H1 (cell line): ENCODE results near the gene ASB4.

Experiments used
- BRCA1 ChIP-seq: IDR thresholded peaks from 2 replicates; pipeline ENCODE4 v1.6.1; 2012; ENCODE audit warnings: low read depth, low read length, improper control_type of control experiment
- CREB1 ChIP-seq: IDR thresholded peaks from 2 replicates; pipeline ENCODE4 v1.6.1; 2012; ENCODE audit warnings: inconsistent platforms
- EGR1 ChIP-seq: IDR thresholded peaks from 2 replicates; pipeline ENCODE4 v1.6.1; 2011; ENCODE audit warnings: low read depth, low read length, borderline replicate concordance
- EP300 ChIP-seq, 2 experiments: IDR thresholded peaks; 1 replicate in 1 of 2; 2 replicates in 1 of 2; pipeline ENCODE4 v1.6.1; 2011 to 2012; ENCODE audit warnings: low read depth in 2 of 2, low read length in 2 of 2, mild to moderate bottlenecking in 2 of 2, borderline replicate concordance in 1 of 2, inconsistent platforms in 1 of 2, moderate library complexity in 1 of 2
- EZH2 ChIP-seq: fragments of 200-600 bp; sonication (generic); IDR thresholded peaks from 2 replicates; pipeline ENCODE4 v1.7.1; 2012; ENCODE audit warnings: low read depth, mild to moderate bottlenecking, moderate library complexity, low read length, inconsistent platforms; ENCODE audit not compliant: severe bottlenecking
- FOSL1 ChIP-seq: IDR thresholded peaks from 2 replicates; pipeline ENCODE4 v1.6.1; 2011; ENCODE audit warnings: mild to moderate bottlenecking, low read depth, low read length, moderate library complexity; ENCODE audit not compliant: insufficient read depth
- KDM1A ChIP-seq: fragments of 200-600, 300-600 bp; sonication (generic); IDR thresholded peaks from 2 replicates; pipeline ENCODE4 v1.7.1; 2016; ENCODE audit warnings: mild to moderate bottlenecking, low read length, borderline replicate concordance
- KDM5A ChIP-seq: fragments of 200-600 bp; IDR thresholded peaks from 2 replicates; pipeline ENCODE4 v1.7.1; 2012; ENCODE audit warnings: mild to moderate bottlenecking, low read length, inconsistent platforms, mixed read lengths
- POLR2A ChIP-seq, 2 experiments: IDR thresholded peaks; 1 replicate in 1 of 2; 2 replicates in 1 of 2; pipeline ENCODE4 v1.6.1; 2011; ENCODE audit warnings: low read depth in 2 of 2, low read length in 2 of 2, mild to moderate bottlenecking in 2 of 2; ENCODE audit errors: control extremely low read depth in 1 of 2
- SP1 ChIP-seq: IDR thresholded peaks from 2 replicates; pipeline ENCODE4 v1.6.1; 2011; ENCODE audit warnings: low read depth, low read length
- TAF1 ChIP-seq: IDR thresholded peaks from 2 replicates; pipeline ENCODE4 v1.6.1; 2011; ENCODE audit warnings: mild to moderate bottlenecking, low read depth, low read length
- TF ChIP-seq, protein P1 (sequence below), 3 experiments: IDR thresholded peaks; 1 replicate in 2 of 3; 2 replicates in 1 of 3; pipeline versions ENCODE4 v1.5.1 to v1.6.1; 2011; ENCODE audit warnings: low read length in 3 of 3, mild to moderate bottlenecking in 3 of 3, inconsistent platforms in 2 of 3, low read depth in 1 of 3, moderate library complexity in 1 of 3; ENCODE audit not compliant: insufficient read depth in 1 of 3; ENCODE audit errors: control extremely low read depth in 1 of 3

DNA sequence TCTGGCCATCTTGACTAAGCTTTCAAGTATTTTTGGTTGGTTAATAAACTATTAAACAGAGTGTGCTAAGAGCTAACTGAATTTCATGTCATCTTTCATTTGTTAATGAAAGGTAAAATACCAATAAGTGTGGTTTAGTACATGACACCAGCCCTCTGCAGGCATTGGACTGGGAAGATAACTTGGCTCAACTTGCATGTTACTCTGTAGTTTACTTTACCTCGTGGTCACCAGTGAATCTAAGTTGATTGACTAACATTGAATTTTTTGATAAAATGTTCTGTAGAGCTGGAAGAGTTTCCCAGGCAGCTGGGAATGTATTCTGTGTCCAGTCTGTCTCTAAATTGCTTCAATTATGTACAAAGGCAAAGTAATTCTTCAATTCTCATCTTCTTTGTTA, 49.9 kb downstream of the ASB4 start:
- TF ChIP-seq POLR2A (IDR thresholded peaks at IDR 0.05; ENCODE audit: control extremely low read depth in 1 of 2, low read depth in 2 of 2, low read length in 2 of 2), result no peak
- TF ChIP-seq, protein P1, sequence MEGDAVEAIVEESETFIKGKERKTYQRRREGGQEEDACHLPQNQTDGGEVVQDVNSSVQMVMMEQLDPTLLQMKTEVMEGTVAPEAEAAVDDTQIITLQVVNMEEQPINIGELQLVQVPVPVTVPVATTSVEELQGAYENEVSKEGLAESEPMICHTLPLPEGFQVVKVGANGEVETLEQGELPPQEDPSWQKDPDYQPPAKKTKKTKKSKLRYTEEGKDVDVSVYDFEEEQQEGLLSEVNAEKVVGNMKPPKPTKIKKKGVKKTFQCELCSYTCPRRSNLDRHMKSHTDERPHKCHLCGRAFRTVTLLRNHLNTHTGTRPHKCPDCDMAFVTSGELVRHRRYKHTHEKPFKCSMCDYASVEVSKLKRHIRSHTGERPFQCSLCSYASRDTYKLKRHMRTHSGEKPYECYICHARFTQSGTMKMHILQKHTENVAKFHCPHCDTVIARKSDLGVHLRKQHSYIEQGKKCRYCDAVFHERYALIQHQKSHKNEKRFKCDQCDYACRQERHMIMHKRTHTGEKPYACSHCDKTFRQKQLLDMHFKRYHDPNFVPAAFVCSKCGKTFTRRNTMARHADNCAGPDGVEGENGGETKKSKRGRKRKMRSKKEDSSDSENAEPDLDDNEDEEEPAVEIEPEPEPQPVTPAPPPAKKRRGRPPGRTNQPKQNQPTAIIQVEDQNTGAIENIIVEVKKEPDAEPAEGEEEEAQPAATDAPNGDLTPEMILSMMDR (IDR thresholded peaks at IDR 0.05; ENCODE audit: control extremely low read depth in 1 of 3, insufficient read depth in 1 of 3, low read depth in 1 of 3, low read length in 3 of 3), result no peak
- no peak for TF ChIP-seq KDM5A
- TF ChIP-seq EP300 (IDR thresholded peaks at IDR 0.05; ENCODE audit: borderline replicate concordance in 1 of 2, low read depth in 2 of 2, low read length in 2 of 2), result no peak
- TF ChIP-seq SP1, result no peak
- TF ChIP-seq BRCA1, result no peak
- TF ChIP-seq KDM1A, result no peak
- TF ChIP-seq FOSL1, result no peak
- no peak for TF ChIP-seq EZH2
- no peak for TF ChIP-seq TAF1
- TF ChIP-seq CREB1, result no peak
- TF ChIP-seq EGR1, result no peak
